LNCAP (cell line): Measurements from ENCODE around the gene PTPRR.

Experiments used
- TF ChIP-seq, protein P1 (sequence below): fragments of 450-650 bp; IDR thresholded peaks from 2 replicates; pipeline ENCODE4 v1.5.1; 2017; ENCODE audit warnings: mild to moderate bottlenecking

The PTPRR gene

DNA sequence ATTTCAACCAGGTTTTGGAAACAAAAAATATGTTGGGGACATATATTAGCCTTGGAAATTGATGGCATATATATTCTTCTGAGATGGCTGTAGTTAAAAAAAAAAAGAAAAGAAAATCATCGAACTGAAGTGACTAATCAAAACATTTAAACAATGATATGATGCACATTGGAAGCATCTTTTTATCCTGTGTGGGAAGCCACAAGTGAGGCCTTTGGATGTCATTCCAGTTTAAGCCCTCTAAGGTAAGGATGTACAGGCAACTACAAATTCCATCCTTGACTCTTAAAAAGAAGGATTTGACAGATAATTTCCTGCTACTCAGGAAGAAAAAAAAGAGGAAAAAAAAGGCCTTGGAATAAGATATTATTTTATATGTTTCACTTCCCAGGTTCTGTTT is 273.7 kb downstream of the PTPRR start:
- TF ChIP-seq, protein P1, sequence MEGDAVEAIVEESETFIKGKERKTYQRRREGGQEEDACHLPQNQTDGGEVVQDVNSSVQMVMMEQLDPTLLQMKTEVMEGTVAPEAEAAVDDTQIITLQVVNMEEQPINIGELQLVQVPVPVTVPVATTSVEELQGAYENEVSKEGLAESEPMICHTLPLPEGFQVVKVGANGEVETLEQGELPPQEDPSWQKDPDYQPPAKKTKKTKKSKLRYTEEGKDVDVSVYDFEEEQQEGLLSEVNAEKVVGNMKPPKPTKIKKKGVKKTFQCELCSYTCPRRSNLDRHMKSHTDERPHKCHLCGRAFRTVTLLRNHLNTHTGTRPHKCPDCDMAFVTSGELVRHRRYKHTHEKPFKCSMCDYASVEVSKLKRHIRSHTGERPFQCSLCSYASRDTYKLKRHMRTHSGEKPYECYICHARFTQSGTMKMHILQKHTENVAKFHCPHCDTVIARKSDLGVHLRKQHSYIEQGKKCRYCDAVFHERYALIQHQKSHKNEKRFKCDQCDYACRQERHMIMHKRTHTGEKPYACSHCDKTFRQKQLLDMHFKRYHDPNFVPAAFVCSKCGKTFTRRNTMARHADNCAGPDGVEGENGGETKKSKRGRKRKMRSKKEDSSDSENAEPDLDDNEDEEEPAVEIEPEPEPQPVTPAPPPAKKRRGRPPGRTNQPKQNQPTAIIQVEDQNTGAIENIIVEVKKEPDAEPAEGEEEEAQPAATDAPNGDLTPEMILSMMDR: no peak

DNA sequence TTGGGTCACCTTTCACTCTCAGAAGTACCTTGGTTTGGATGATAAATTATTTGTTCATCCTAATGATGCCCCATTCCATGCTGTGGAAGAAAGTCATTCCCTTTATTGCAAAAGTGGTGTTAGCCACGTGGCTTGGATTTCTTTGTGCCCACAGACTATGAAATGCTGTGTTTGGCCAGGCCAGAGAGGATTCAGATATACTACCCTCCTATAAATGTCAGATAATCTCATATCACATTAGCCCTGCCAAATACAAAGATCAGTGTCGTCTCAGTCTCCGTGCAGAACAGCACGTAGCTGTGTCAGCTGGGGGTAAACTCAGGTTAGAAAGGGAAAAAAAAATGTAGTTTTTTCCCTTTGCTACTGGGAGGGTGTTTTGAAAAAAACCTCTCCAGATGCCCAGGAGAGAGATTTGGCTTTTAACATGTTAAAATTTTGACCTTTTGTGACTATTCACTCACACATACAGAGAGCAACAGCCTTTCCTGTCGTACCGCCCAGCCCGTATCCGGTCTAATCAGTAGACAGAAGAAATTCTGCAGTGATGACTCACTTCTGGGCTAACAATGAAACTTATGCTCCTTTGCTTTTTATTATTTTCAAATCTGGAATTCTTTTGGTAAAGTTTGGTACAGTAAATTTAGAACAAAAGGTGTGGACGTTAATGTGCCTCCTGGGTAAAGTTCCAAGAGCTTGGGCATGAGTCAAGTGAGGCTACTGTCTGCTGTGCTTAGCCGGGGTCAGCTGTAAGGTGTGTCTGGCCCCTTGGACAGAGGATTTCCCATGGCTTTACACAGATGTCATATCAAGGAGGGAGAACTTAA is 274.8 kb downstream of the PTPRR start:
- TF ChIP-seq, protein P1: no peak

DNA sequence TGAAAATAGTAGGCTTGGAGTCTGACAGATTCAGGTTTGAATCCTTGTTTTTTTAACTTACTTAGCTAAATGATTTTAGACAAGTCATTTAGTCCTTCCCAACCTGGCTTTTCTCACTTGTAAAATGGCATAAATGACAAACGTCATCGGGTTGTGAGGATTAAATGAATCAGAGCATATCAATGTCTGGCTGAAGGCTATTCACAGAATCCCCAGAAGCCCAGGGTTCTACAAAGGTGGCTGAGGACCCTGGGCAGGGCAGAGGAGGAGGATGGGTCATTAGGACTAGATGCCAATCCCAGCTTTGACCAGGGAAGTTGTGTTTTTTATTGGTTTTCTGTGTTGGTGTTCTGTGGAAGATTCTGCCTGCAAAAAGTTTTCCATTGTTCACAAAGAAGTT is 275.7 kb downstream of the PTPRR start:
- TF ChIP-seq, protein P1: no peak

GRCh38 chr12:70643939-70644338 is 276.6 kb downstream of the PTPRR start:
- TF ChIP-seq, protein P1: no peak

DNA sequence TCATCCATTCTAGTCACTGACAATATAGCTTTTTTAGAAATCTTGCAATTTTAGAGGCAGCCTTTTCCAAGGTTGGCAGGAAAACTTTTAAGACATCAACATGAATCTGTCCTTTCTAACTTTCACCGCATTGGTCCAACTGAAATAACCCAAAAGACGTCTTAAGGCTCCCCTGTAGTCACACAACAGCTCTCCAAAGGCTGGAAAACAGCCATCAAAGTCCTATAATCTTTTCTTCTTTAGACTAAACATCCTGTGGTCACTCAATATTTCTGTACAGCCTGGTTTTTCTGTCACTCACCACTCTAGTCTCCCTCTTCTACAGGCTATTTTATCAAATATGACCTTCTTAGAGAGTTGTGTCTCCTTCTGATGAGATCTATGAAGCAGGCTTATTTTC is 278.8 kb downstream of the PTPRR start:
- TF ChIP-seq, protein P1: no peak

GRCh38 chr12:70640901-70641300 is 279.6 kb downstream of the PTPRR start:
- TF ChIP-seq, protein P1: no peak

GRCh38 chr12:70639535-70639934 is 281.0 kb downstream of the PTPRR start:
- TF ChIP-seq, protein P1: no peak
